ENCODE results near the gene SLC17A3. TPM values are rescaled to one million over a fixed set of nuclear protein-coding genes. Genes with fewer than 3 reads are reported as not detected.

The SLC17A3 gene
- total RNA-seq: not detected in 2 replicates

DNA sequence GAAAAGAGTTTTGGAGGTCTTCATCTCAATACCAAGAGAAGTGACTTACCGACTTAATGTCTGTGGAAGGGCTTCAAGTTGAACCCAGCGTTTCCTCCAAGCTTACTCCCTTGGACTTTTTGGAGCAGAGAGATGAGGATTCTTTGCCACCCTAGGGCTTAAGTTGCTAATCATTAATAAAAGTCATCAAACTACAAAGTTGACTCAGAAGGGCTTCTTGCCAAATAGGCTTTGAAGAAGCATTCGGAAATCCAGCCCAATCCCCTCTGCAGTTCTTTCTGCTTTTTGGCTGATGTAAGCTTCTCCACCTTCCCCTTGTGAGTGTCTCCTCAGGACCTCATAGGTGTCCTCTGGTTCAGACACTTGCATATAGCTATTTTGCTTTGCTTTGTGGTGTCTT lies at the start of gene SLC17A3:
Gene SLC17A3, minus strand, starts transcription at position 126 of the 400 bp plus-strand sequence. CDS start 5,856 bp downstream, outside the sequence.
- no peak for DNase-seq (ENCODE audit: low read depth)
- TF ChIP-seq, protein P1, sequence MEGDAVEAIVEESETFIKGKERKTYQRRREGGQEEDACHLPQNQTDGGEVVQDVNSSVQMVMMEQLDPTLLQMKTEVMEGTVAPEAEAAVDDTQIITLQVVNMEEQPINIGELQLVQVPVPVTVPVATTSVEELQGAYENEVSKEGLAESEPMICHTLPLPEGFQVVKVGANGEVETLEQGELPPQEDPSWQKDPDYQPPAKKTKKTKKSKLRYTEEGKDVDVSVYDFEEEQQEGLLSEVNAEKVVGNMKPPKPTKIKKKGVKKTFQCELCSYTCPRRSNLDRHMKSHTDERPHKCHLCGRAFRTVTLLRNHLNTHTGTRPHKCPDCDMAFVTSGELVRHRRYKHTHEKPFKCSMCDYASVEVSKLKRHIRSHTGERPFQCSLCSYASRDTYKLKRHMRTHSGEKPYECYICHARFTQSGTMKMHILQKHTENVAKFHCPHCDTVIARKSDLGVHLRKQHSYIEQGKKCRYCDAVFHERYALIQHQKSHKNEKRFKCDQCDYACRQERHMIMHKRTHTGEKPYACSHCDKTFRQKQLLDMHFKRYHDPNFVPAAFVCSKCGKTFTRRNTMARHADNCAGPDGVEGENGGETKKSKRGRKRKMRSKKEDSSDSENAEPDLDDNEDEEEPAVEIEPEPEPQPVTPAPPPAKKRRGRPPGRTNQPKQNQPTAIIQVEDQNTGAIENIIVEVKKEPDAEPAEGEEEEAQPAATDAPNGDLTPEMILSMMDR (IDR thresholded peaks at IDR 0.05; ENCODE audit: insufficient read depth, low read depth, low read length): no peak
- H3K4me3 ChIP-seq (ENCODE audit: low read depth, low read length): no peak within 1 kb of the TSS

GRCh38 chr6:25922301-25922700 lies 48.3 kb upstream of the SLC17A3 start:
- TF ChIP-seq, protein P1 (IDR thresholded peaks at IDR 0.05; ENCODE audit: insufficient read depth, low read depth, low read length): no peak
- no peak overlapping the region for H3K4me3 ChIP-seq (ENCODE audit: low read depth, low read length)
- no peak for DNase-seq (ENCODE audit: low read depth)

- no peak overlapping the region for H3K4me3 ChIP-seq (ENCODE audit: low read depth, low read length)
- TF ChIP-seq, protein P1 (IDR thresholded peaks at IDR 0.05; ENCODE audit: insufficient read depth, low read depth, low read length): no peak
- no peak for DNase-seq (ENCODE audit: low read depth)
These were observed 47.6 kb upstream of the SLC17A3 start for GRCh38 chr6:25921525-25922203.

DNA sequence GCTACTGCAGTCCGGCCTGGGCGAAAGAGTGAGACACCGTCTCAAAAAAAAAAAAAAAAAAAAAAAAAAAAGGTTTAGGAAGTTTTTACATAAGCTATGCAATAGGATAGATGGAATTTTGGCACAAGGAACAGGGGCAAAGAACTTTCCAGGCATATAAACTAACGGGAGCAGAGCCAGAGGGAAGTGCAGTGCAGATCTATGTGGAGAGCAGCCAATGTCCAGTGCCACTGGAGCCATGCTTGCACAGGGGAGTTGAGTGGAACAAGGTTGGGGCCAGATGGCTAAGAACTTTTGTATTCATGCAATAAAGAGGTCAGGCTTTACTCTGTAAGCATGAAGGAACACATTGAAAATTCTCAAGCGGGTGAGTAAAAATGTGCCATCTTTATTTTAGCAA lies 45.6 kb upstream of the SLC17A3 start:
- TF ChIP-seq, protein P1 (IDR thresholded peaks at IDR 0.05; ENCODE audit: insufficient read depth, low read depth, low read length): no peak
- no peak for DNase-seq (ENCODE audit: low read depth)
- no peak overlapping the region for H3K4me3 ChIP-seq (ENCODE audit: low read depth, low read length)

DNA sequence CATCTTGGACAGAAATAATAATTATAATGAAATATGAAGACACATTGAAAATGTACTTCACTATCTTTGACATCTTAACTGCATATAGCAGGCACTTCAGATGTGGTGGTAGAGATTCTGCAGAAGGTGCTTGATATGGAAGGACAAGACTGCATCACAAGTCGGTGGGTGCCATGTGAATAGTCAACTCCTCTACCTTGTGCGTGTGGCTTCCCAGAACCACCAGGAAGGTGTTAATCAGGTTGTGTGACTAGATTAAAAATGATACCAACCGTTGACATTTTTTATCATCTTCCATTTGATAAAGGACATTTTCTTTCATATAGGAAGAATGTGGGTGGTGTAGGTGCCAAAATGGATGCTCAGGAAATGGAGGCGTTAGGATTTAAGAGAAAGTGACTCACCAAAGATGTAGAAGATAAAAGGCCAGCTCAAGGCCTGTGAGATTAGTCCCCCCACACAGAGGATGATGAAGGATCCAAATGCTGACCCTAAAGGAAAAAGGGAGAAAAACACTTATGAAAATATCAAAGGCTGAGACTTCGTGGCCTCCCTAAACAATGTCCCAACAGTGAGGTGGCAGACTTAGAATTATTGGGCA lies 44.1 kb upstream of the SLC17A3 start:
- DNase-seq (ENCODE audit: low read depth): no peak
- no peak overlapping the region for H3K4me3 ChIP-seq (ENCODE audit: low read depth, low read length)
- TF ChIP-seq, protein P1 (IDR thresholded peaks at IDR 0.05; ENCODE audit: insufficient read depth, low read depth, low read length): no peak

DNA sequence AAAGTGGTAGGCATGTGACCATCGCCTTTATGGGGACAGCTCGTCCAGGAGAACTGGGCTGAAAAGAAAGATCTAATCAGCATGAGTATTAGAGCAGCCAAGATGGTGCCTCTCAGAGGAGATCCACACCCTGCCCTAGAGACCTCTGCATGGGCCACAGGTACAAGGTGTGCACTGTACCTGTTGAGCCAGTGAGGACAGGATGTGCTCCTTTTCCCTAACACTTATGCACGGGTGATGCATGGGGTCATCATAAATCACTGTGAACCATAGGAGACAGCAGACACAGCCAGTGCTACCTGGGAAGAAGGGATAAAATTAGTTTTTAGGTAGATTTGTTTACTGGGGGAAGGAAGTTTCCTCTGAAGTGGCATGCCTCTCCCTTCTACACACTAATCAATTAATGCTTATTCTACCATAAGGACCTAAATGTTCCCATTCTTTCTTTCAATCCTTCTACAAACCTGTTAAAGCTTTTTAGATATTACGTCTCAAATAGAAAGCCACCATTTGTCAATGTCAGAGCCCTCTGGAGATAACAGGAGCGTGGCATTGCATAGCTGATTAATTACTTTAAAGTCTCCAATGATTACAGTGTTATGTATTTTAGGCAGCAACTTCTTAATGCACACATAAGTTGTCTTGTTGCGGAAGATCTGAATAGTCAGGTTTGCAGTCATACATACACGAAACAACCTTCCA lies 42.9 kb upstream of the SLC17A3 start:
- H3K4me3 ChIP-seq (ENCODE audit: low read depth, low read length): no peak overlapping the region
- DNase-seq (ENCODE audit: low read depth): no peak
- TF ChIP-seq, protein P1 (IDR thresholded peaks at IDR 0.05; ENCODE audit: insufficient read depth, low read depth, low read length): no peak
